ENCODE measurements around the gene F2. TPM values are rescaled to one million over a fixed set of nuclear protein-coding genes. Genes with fewer than 3 reads are reported as not detected.
A peak's percentile ranks its signal among the peaks of the same experiment; 100 is the strongest.

Gene F2
- total RNA-seq, 4 donors from 2014 or later, result not detected

- intact Hi-C loops (cut with DNase I; ENCODE audit: low total_unique reads), result no loop called here
- no peak for TF ChIP-seq POLR2A (IDR thresholded peaks at IDR 0.05)
- no peak for TF ChIP-seq CTCF (IDR thresholded peaks at IDR 0.05)
- DNase-seq (ENCODE audit: low spot score in 2 of 2), result no peak
- H3K4me3 ChIP-seq (ENCODE audit: low read depth, poor library complexity, severe bottlenecking), result no peak overlapping the region
- WGBS, 2 donors, result 32 to 33% methylated on average over 12 of the region's 12 CpGs
These were observed 44.3 kb upstream of the F2 start for GRCh38 chr11:46674463-46675287.

GRCh38 chr11:46675288-46675851 lies 43.6 kb upstream of the F2 start:
- TF ChIP-seq POLR2A (IDR thresholded peaks at IDR 0.05), result no peak
- no peak for TF ChIP-seq CTCF (IDR thresholded peaks at IDR 0.05)
- no peak overlapping the region for H3K4me3 ChIP-seq (ENCODE audit: low read depth, poor library complexity, severe bottlenecking)
- WGBS, 2 donors, result 17 to 26% methylated on average over 4 of the region's 4 CpGs
- DNase-seq (ENCODE audit: low spot score in 2 of 2), result peak; percentile 77 to 92
- intact Hi-C loops (cut with DNase I; ENCODE audit: low total_unique reads), result no loop called here

- intact Hi-C loops (cut with DNase I; ENCODE audit: low total_unique reads), result no loop called here
- 66 to 72% methylated on average over 7 of the region's 7 CpGs for WGBS, 2 donors
These were observed 43.1 kb upstream of the F2 start for GRCh38 chr11:46675949-46676348.

GRCh38 chr11:46676436-46677158 lies 42.4 kb upstream of the F2 start:
- no peak for DNase-seq (ENCODE audit: low spot score in 2 of 2)
- WGBS, 2 donors, result 63 to 65% methylated on average over 15 of the region's 15 CpGs
- intact Hi-C loops (cut with DNase I; ENCODE audit: low total_unique reads), result no loop called here
- TF ChIP-seq POLR2A (IDR thresholded peaks at IDR 0.05) (no peak), CTCF (IDR thresholded peaks at IDR 0.05) (no peak)
- no peak overlapping the region for H3K4me3 ChIP-seq (ENCODE audit: low read depth, poor library complexity, severe bottlenecking)

More at GRCh38 chr11:46675949-46676348, 43.1 kb upstream of the F2 start:
- TF ChIP-seq POLR2A (IDR thresholded peaks at IDR 0.05) (no peak), CTCF (IDR thresholded peaks at IDR 0.05) (no peak)
- H3K4me3 ChIP-seq (ENCODE audit: low read depth, poor library complexity, severe bottlenecking), result no peak overlapping the region
- no peak for DNase-seq (ENCODE audit: low spot score in 2 of 2)

GRCh38 chr11:46677169-46677568 lies 41.8 kb upstream of the F2 start:
- TF ChIP-seq CTCF (IDR thresholded peaks at IDR 0.05) (no peak), POLR2A (IDR thresholded peaks at IDR 0.05) (no peak)
- no peak for DNase-seq (ENCODE audit: low spot score in 2 of 2)
- no peak overlapping the region for H3K4me3 ChIP-seq (ENCODE audit: low read depth, poor library complexity, severe bottlenecking)
- WGBS, 2 donors, result 81 to 90% methylated on average over 8 of the region's 8 CpGs
- intact Hi-C loops (cut with DNase I; ENCODE audit: low total_unique reads), result no loop called here
